Fibroblast of lung (primary cell): ENCODE results near the gene KIAA1614. TPM values are rescaled to one million over a fixed set of nuclear protein-coding genes. Genes with fewer than 3 reads are reported as not detected.

Source experiments
- DNase-seq, 2 donors: peaks; one replicate each; pipeline versions ENCODE4 v3.0.0 to v3.0.0-alpha.2; 2010; ENCODE audit warnings: low read depth in 2 of 2
- H2AFZ ChIP-seq: 2 replicates; pipeline ENCODE4 v1.5.1; 2012; ENCODE audit warnings: low read length, control low read depth, inconsistent platforms
- H3K27ac ChIP-seq: 2 replicates; pipeline ENCODE4 v1.5.1; 2011; ENCODE audit warnings: low read length, control low read depth; ENCODE audit not compliant: insufficient read depth
- H3K27me3 ChIP-seq: 2 replicates; pipeline ENCODE4 v1.5.1; 2011; ENCODE audit warnings: mild to moderate bottlenecking, low read length; ENCODE audit not compliant: control insufficient read depth, insufficient read depth
- H3K36me3 ChIP-seq: 2 replicates; pipeline ENCODE4 v1.5.1; 2011; ENCODE audit warnings: low read length; ENCODE audit not compliant: control insufficient read depth, insufficient read depth
- H3K4me1 ChIP-seq: 2 replicates; pipeline ENCODE4 v1.5.1; 2011; ENCODE audit warnings: low read length; ENCODE audit not compliant: control insufficient read depth, insufficient read depth; ENCODE audit errors: extremely low read depth
- H3K4me2 ChIP-seq: 2 replicates; pipeline ENCODE4 v1.5.1; 2011; ENCODE audit warnings: low read length, control low read depth; ENCODE audit not compliant: insufficient read depth; ENCODE audit errors: extremely low read depth
- H3K4me3 ChIP-seq, 4 experiments: fragments of 200-600 bp in 1 of 4; sonication (generic) in 1 of 4; replicated peaks in 1 of 4; 2 replicates each; pipeline ENCODE4 v1.5.1; 2011 to 2016; ENCODE audit warnings: low read length in 4 of 4, low read depth in 3 of 4, mild to moderate bottlenecking in 3 of 4, control low read depth in 2 of 4, inconsistent platforms in 1 of 4, mixed read lengths in 1 of 4; ENCODE audit not compliant: insufficient read depth in 1 of 4; ENCODE audit errors: control extremely low read depth in 1 of 4
- H3K79me2 ChIP-seq: 2 replicates; pipeline ENCODE4 v1.5.1; 2012; ENCODE audit warnings: mild to moderate bottlenecking, low read length, inconsistent platforms; ENCODE audit not compliant: control insufficient read depth, insufficient read depth
- H3K9ac ChIP-seq: 2 replicates; pipeline ENCODE4 v1.5.1; 2011; ENCODE audit warnings: mild to moderate bottlenecking, low read length, control low read depth; ENCODE audit not compliant: insufficient read depth
- H3K9me3 ChIP-seq: 2 replicates; pipeline ENCODE4 v1.5.1; 2012; ENCODE audit warnings: low read depth, low read length; ENCODE audit not compliant: control insufficient read depth, insufficient read depth
- H4K20me1 ChIP-seq: 2 replicates; pipeline ENCODE4 v1.5.1; 2011; ENCODE audit warnings: low read length; ENCODE audit not compliant: control insufficient read depth, insufficient read depth; ENCODE audit errors: extremely low read depth
- EZH2 ChIP-seq: IDR thresholded peaks from 2 replicates; pipeline ENCODE4 v1.5.1; 2012; ENCODE audit warnings: low read length, control low read depth, mild to moderate bottlenecking; ENCODE audit errors: missing control alignments
- polyA plus RNA-seq, 2 donors: library from polyadenylated mRNA; depleted of rRNA in 1 of 2; stranded (reverse) in 1 of 2; unstranded in 1 of 2; fragments of >200 nt; gene quantifications; 2 replicates each; pipeline ENCODE4 v1.2.1, GENCODE V29; 2011 to 2012; ENCODE audit warnings: missing spikeins in 1 of 2
- total RNA-seq: library from RNA; depleted of rRNA; stranded (reverse); fragments of >200 nt; gene quantifications from 2 replicates; pipeline ENCODE4 v1.2.1, GENCODE V29; 2014
- TF ChIP-seq, protein P1 (sequence below), 2 donors: IDR thresholded peaks in 1 of 2; conservative IDR thresholded peaks in 1 of 2; 1 replicate in 1 of 2; 2 replicates in 1 of 2; pipeline ENCODE4 v1.5.1; 2011 to 2012; ENCODE audit warnings: low read length in 2 of 2, control low read depth in 1 of 2, inconsistent platforms in 1 of 2, low read depth in 1 of 2, mild to moderate bottlenecking in 1 of 2

KIAA1614 gene
- total and polyA plus RNA-seq, 2 donors (not counting 1 experiment from before 2014, with no cell fraction given): 3.0 to 8.1 TPM

DNA sequence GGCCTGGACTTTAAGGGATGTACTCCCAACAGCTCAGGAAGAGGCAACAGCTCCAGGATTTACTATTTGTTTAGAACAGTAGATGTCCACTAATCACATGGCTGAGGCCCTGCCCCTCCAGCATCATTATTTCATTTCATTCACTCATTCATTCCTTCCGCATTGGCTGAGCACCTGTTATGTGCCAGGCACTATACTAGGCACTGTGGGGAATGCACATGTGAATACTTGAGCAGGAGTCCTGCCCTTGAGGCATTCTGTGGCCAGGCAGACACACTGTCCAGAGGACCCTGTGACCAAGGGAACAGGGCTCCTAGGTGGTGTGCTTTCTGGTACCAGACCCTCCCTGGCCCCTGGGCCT lies 24.3 kb downstream of the KIAA1614 start:
- Histone ChIP-seq H3K36me3 (peaks cover 1% of the 10 kb centered on the region), H3K79me2 (no peaks in the 10 kb centered on the region), H3K27me3 (no peaks in the 10 kb centered on the region), H2AFZ (no peak overlapping the region), H3K9ac (no peak overlapping the region), H3K27ac (no peak overlapping the region), H4K20me1 (no peaks in the 10 kb centered on the region), H3K4me3 (no peak overlapping the region), H3K4me1 (no peaks in the 10 kb centered on the region), H3K9me3 (no peaks in the 10 kb centered on the region), H3K4me2 (no peak overlapping the region)
- no peak for DNase-seq
- TF ChIP-seq, protein P1, sequence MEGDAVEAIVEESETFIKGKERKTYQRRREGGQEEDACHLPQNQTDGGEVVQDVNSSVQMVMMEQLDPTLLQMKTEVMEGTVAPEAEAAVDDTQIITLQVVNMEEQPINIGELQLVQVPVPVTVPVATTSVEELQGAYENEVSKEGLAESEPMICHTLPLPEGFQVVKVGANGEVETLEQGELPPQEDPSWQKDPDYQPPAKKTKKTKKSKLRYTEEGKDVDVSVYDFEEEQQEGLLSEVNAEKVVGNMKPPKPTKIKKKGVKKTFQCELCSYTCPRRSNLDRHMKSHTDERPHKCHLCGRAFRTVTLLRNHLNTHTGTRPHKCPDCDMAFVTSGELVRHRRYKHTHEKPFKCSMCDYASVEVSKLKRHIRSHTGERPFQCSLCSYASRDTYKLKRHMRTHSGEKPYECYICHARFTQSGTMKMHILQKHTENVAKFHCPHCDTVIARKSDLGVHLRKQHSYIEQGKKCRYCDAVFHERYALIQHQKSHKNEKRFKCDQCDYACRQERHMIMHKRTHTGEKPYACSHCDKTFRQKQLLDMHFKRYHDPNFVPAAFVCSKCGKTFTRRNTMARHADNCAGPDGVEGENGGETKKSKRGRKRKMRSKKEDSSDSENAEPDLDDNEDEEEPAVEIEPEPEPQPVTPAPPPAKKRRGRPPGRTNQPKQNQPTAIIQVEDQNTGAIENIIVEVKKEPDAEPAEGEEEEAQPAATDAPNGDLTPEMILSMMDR (conservative IDR thresholded peaks at IDR 0.05 in 1 of 2, IDR thresholded peaks at IDR 0.05 in 1 of 2; ENCODE audit: low read depth in 1 of 2, low read length in 2 of 2): no peak
- TF ChIP-seq EZH2: no peak

DNA sequence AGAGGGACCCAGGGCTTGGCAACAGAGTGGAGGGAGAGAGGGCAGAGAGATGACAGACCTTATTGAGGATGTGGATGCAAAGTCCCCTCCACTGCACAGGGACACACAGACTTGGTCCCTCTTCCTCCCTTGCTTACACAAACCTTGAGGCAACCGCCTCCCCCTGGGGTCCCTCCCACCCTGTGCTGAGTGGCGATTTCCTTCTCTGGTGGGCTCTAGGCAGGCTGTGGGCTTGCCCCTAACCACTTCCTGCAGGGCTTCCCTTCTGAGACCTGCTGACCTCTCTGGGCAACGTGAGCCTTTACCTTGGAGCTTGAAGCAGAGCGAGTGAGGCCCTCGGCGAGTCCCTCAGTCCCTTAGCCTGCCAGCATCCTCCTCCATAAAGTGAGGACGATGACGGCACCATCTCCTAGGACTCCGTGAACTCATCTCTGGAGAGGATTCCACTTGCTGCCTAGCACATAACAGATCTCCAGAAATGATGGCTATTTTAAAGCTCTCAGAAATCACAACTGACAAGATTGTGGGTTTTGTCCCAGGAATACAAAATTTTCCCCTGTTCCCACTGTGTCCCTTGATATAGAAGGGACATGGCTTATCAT lies 25.0 kb downstream of the KIAA1614 start:
- Histone ChIP-seq H3K27ac (no peak overlapping the region), H3K4me2 (no peak overlapping the region), H3K36me3 (peaks cover 1% of the 10 kb centered on the region), H3K9ac (no peak overlapping the region), H3K79me2 (no peaks in the 10 kb centered on the region), H3K4me1 (no peaks in the 10 kb centered on the region), H4K20me1 (no peaks in the 10 kb centered on the region), H3K9me3 (no peaks in the 10 kb centered on the region), H3K27me3 (no peaks in the 10 kb centered on the region), H2AFZ (no peak overlapping the region), H3K4me3 (no peak overlapping the region)
- DNase-seq: no peak
- TF ChIP-seq EZH2: no peak
- TF ChIP-seq, protein P1 (conservative IDR thresholded peaks at IDR 0.05 in 1 of 2, IDR thresholded peaks at IDR 0.05 in 1 of 2; ENCODE audit: low read depth in 1 of 2, low read length in 2 of 2): no peak

DNA sequence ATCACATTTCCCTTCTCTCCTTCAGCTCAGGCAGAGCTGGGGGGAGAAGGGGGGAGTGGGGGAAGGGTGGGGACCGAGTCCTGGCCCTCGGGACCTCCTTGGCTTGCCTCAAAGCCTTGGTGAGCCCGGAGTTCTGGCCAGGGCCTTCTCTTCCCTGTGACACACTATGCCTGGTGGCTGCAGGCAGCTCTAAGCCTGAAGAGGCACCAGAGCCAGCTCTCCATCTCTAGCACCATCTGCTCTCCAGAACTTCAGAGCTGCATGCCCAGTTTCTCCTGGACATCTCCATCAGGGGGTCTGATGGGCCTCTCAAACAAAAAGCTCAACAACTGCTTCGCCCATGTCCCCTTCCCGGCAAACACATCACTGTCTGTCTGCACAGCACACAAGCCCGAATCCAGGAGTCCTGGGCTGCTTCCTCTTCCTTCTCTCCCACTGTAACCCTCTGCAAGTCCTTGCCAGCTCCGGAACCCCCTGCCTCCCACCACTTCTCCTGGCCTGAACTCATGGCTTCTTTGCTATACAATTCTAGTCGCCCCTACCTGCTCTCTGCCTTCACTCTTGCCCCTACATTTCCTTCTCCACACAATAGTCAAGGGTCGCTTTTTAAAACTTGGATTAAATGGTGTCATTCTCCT lies 26.5 kb downstream of the KIAA1614 start:
- no peak overlapping the region for H3K4me3 ChIP-seq
- H3K4me2 ChIP-seq: no peak overlapping the region
- no peak overlapping the region for H2AFZ ChIP-seq
- no peak overlapping the region for H3K9ac ChIP-seq
- H3K79me2 ChIP-seq: no peaks in the 10 kb centered on the region
- H4K20me1 ChIP-seq: no peaks in the 10 kb centered on the region
- H3K27ac ChIP-seq: no peak overlapping the region
- H3K27me3 ChIP-seq: no peaks in the 10 kb centered on the region
- H3K9me3 ChIP-seq: no peaks in the 10 kb centered on the region
- H3K4me1 ChIP-seq: no peaks in the 10 kb centered on the region
- DNase-seq: no peak
- H3K36me3 ChIP-seq: peaks cover 1% of the 10 kb centered on the region
- TF ChIP-seq, protein P1 (conservative IDR thresholded peaks at IDR 0.05 in 1 of 2, IDR thresholded peaks at IDR 0.05 in 1 of 2; ENCODE audit: low read depth in 1 of 2, low read length in 2 of 2): no peak
- TF ChIP-seq EZH2: no peak
